ENCODE results near the gene ARHGAP35.

The ARHGAP35 gene

GRCh38 chr19:46892252-46893179 is 31.7 kb downstream of the ARHGAP35 start:
- Histone ChIP-seq H3K4me3 (ENCODE audit: low read depth, low read length) (no peak overlapping the region), H3K27me3 (replicated peaks) (no peaks in the 10 kb centered on the region), H3K36me3 (replicated peaks) (no peaks in the 10 kb centered on the region), H3K27ac (no peak overlapping the region)
- in situ Hi-C loops (cut with HindIII; ENCODE audit: low pct_ligation_motif_present, low sequenced_read_pairs): no loop called here
- TF ChIP-seq CTCF (IDR thresholded peaks at IDR 0.05; ENCODE audit: low read depth, low read length, missing control alignments): no peak
- DNase-seq: no peak

- no peak overlapping the region for H3K27ac ChIP-seq
- H3K27me3 ChIP-seq (replicated peaks): no peaks in the 10 kb centered on the region
- TF ChIP-seq CTCF (IDR thresholded peaks at IDR 0.05; ENCODE audit: low read depth, low read length, missing control alignments): no peak
- DNase-seq: no peak
- in situ Hi-C loops (cut with HindIII; ENCODE audit: low pct_ligation_motif_present, low sequenced_read_pairs): no loop called here
- no peaks in the 10 kb centered on the region for H3K36me3 ChIP-seq (replicated peaks)
- H3K4me3 ChIP-seq (ENCODE audit: low read depth, low read length): no peak overlapping the region
Measured at GRCh38 chr19:46896076-46896794, 35.4 kb downstream of the ARHGAP35 start.

GRCh38 chr19:46898731-46899130 is 37.9 kb downstream of the ARHGAP35 start:
- Histone ChIP-seq H3K36me3 (replicated peaks) (no peaks in the 10 kb centered on the region), H3K4me3 (ENCODE audit: low read depth, low read length) (no peak overlapping the region), H3K27ac (peak overlapping the region; percentile 6), H3K27me3 (replicated peaks) (no peaks in the 10 kb centered on the region)
- in situ Hi-C loops (cut with HindIII; ENCODE audit: low pct_ligation_motif_present, low sequenced_read_pairs): no loop called here
- no peak for TF ChIP-seq CTCF (IDR thresholded peaks at IDR 0.05; ENCODE audit: low read depth, low read length, missing control alignments)
- DNase-seq: peak; percentile 67

GRCh38 chr19:46900341-46900740 is 39.5 kb downstream of the ARHGAP35 start:
- Histone ChIP-seq H3K27ac (no peak overlapping the region), H3K36me3 (replicated peaks) (no peaks in the 10 kb centered on the region), H3K27me3 (replicated peaks) (no peaks in the 10 kb centered on the region), H3K4me3 (ENCODE audit: low read depth, low read length) (no peak overlapping the region)
- DNase-seq: no peak
- in situ Hi-C loops (cut with HindIII; ENCODE audit: low pct_ligation_motif_present, low sequenced_read_pairs): no loop called here
- TF ChIP-seq CTCF (IDR thresholded peaks at IDR 0.05; ENCODE audit: low read depth, low read length, missing control alignments): no peak

- no peak for DNase-seq
- Histone ChIP-seq H3K4me3 (ENCODE audit: low read depth, low read length) (no peak overlapping the region), H3K36me3 (replicated peaks) (no peaks in the 10 kb centered on the region), H3K27me3 (replicated peaks) (no peaks in the 10 kb centered on the region), H3K27ac (peak overlapping the region; percentile 13)
- no peak for TF ChIP-seq CTCF (IDR thresholded peaks at IDR 0.05; ENCODE audit: low read depth, low read length, missing control alignments)
- in situ Hi-C loops (cut with HindIII; ENCODE audit: low pct_ligation_motif_present, low sequenced_read_pairs): no loop called here
Measured at GRCh38 chr19:46901701-46902401, 41.1 kb downstream of the ARHGAP35 start.

All from brain microvascular endothelial cell (primary cell).